Endothelial cell of umbilical vein (primary cell): ENCODE data around the gene DENND4B. TPM values are rescaled to one million over a fixed set of nuclear protein-coding genes. Genes with fewer than 3 reads are reported as not detected.

ENCODE experiments used
- BruUV-seq: library from RNA; stranded (reverse); fragments of 400-500 nt; replicated peaks from 2 replicates; lab custom pipeline; 2021; lab: Mats Ljungman, UMichigan
- CTCF ChIA-PET: fragments of 300-600, 350-600 bp; sonication (Branson Sonifier 250); formaldehyde crosslinking; loops from one replicate; lab custom pipeline; 2021; ENCODE audit warnings: antibody characterized with exemption, inconsistent platforms; lab: Charles Lee
- POLR2A ChIA-PET: fragments of 300-600, 350-600 bp; sonication (Branson Sonifier 250); formaldehyde crosslinking; loops from one replicate; lab custom pipeline; 2021; ENCODE audit warnings: antibody characterized with exemption, inconsistent platforms; lab: Charles Lee
- DNase-seq: peaks from one replicate; pipeline ENCODE4 v3.0.0-alpha.2; 2011; ENCODE audit warnings: low read depth, low spot score
- FAIRE-seq: peaks from 2 replicates; lab custom pipeline; 2011; peaks lifted over from hg19 to GRCh38; lab: Jason Lieb, UNC
- H2AFZ ChIP-seq: 2 replicates; pipeline ENCODE4 v1.6.0; 2012; ENCODE audit warnings: low read depth, low read length, control low read depth, inconsistent platforms
- H3K27ac ChIP-seq: 2 replicates; pipeline ENCODE4 v1.5.1; 2011; ENCODE audit warnings: low read depth, mild to moderate bottlenecking, control low read depth, low read length, moderate library complexity; ENCODE audit not compliant: insufficient read depth
- H3K27me3 ChIP-seq, 2 experiments: 2 replicates each; pipeline versions ENCODE4 v1.6.0 to v1.6.1; 2011; ENCODE audit warnings: low read length in 2 of 2, mixed read lengths in 1 of 2; ENCODE audit not compliant: control insufficient read depth in 2 of 2, insufficient read depth in 2 of 2
- H3K36me3 ChIP-seq, 2 experiments: 2 replicates in 1 of 2; 3 replicates in 1 of 2; pipeline ENCODE4 v1.5.1; 2011; ENCODE audit warnings: low read length in 2 of 2, mild to moderate bottlenecking in 1 of 2, moderate library complexity in 1 of 2; ENCODE audit not compliant: control insufficient read depth in 2 of 2, insufficient read depth in 2 of 2; ENCODE audit errors: extremely low read depth in 1 of 2
- H3K4me1 ChIP-seq: 3 replicates; pipeline ENCODE4 v1.5.1; 2011; ENCODE audit warnings: mild to moderate bottlenecking, low read length; ENCODE audit not compliant: control insufficient read depth, insufficient read depth; ENCODE audit errors: extremely low read depth
- H3K4me2 ChIP-seq: 2 replicates; pipeline ENCODE4 v1.6.1; 2011; ENCODE audit warnings: low read length, control low read depth, mixed read lengths; ENCODE audit not compliant: insufficient read depth
- H3K4me3 ChIP-seq, 3 experiments: fragments of 200-600 bp in 1 of 3; sonication (generic), shearing (Covaris generic) in 1 of 3; replicated peaks in 1 of 3; 2 replicates each; pipeline ENCODE4 v1.5.1; 2011 to 2016; ENCODE audit warnings: control low read depth in 3 of 3, low read length in 3 of 3, mild to moderate bottlenecking in 2 of 3, inconsistent platforms in 1 of 3, low read depth in 1 of 3, moderate library complexity in 1 of 3; ENCODE audit not compliant: insufficient read depth in 1 of 3
- H3K79me2 ChIP-seq: 2 replicates; pipeline ENCODE4 v1.6.0; 2012; ENCODE audit warnings: low read length, inconsistent platforms; ENCODE audit not compliant: control insufficient read depth, insufficient read depth
- H3K9ac ChIP-seq: replicated peaks from 2 replicates; pipeline ENCODE3; 2011; ENCODE audit warnings: low read length, control low read depth; ENCODE audit not compliant: insufficient read depth; ENCODE audit errors: extremely low read depth
- H3K9me1 ChIP-seq: replicated peaks from 3 replicates; pipeline ENCODE4 v1.6.0; 2011; ENCODE audit warnings: mild to moderate bottlenecking, low read length; ENCODE audit not compliant: control insufficient read depth, insufficient read depth; ENCODE audit errors: extremely low read depth
- H3K9me3 ChIP-seq: replicated peaks from 2 replicates; pipeline ENCODE4 v1.5.1; 2012; ENCODE audit warnings: low read length, inconsistent platforms; ENCODE audit not compliant: control insufficient read depth, insufficient read depth
- H4K20me1 ChIP-seq: replicated peaks from 2 replicates; pipeline ENCODE3; 2011; ENCODE audit warnings: mild to moderate bottlenecking, low read length; ENCODE audit not compliant: control insufficient read depth, insufficient read depth; ENCODE audit errors: extremely low read depth
- EZH2 ChIP-seq: IDR thresholded peaks from 2 replicates; pipeline ENCODE4 v1.6.1; 2012; ENCODE audit warnings: borderline replicate concordance, low read depth, mild to moderate bottlenecking, moderate library complexity, low read length, inconsistent platforms; ENCODE audit not compliant: severe bottlenecking
- FOS ChIP-seq: IDR thresholded peaks from 2 replicates; pipeline ENCODE4 v1.6.1; 2011; ENCODE audit warnings: mild to moderate bottlenecking, low read length, moderate library complexity, borderline replicate concordance; ENCODE audit not compliant: insufficient read depth
- GATA2 ChIP-seq: IDR thresholded peaks from 2 replicates; pipeline ENCODE4 v1.7.0; 2011; ENCODE audit warnings: low read depth, mild to moderate bottlenecking, moderate library complexity, mixed read lengths, low read length; ENCODE audit not compliant: insufficient read length, insufficient read depth
- JUN ChIP-seq: IDR thresholded peaks from 2 replicates; pipeline ENCODE4 v1.6.1; 2011; ENCODE audit warnings: borderline replicate concordance, low read depth; ENCODE audit not compliant: insufficient read length, insufficient read depth
- MYC ChIP-seq: IDR thresholded peaks from one replicate; pipeline ENCODE4 v1.6.1; 2011; ENCODE audit warnings: mild to moderate bottlenecking, low read depth, low read length
- POLR2A ChIP-seq: IDR thresholded peaks from 2 replicates; pipeline ENCODE4 v1.6.1; 2012; ENCODE audit warnings: low read depth, mild to moderate bottlenecking, control low read depth, low read length
- POLR2AphosphoS5 ChIP-seq: IDR thresholded peaks from 2 replicates; pipeline ENCODE4 v1.6.1; 2012; ENCODE audit warnings: low read depth, mild to moderate bottlenecking, control low read depth, low read length, moderate library complexity; ENCODE audit not compliant: insufficient read depth
- dilution Hi-C: fragments of 300-500 bp; cut with MboI; formaldehyde crosslinking; loops from one replicate; pipeline ENCODE4 v1.15.0; 2019; ENCODE audit warnings: low sequenced_read_pairs; ENCODE audit not compliant: extremely low pct_ligation_motif_present
- intact Hi-C: fragments of 100-400 bp; cut with micrococcal nuclease; formaldehyde crosslinking; loops from one replicate; pipeline ENCODE4 v1.10.0; 2022
- polyA plus RNA-seq, 4 experiments: library from polyadenylated mRNA; depleted of rRNA in 3 of 4; stranded (reverse) in 3 of 4; unstranded in 1 of 4; fragments of >200 nt; gene quantifications; 2 replicates each; pipeline versions ENCODE4 v1.2.1 to v1.2.3, GENCODE V29; 2011 to 2012; ENCODE audit warnings: missing spikeins in 1 of 4
- total RNA-seq: library from RNA; stranded (reverse); gene quantifications from 2 replicates; pipeline ENCODE4 v1.2.3, GENCODE V29; 2021
- TF ChIP-seq, protein P1 (sequence below), 2 donors: IDR thresholded peaks; 1 replicate in 1 of 2; 2 replicates in 1 of 2; pipeline ENCODE4 v1.5.1; 2011; ENCODE audit warnings: low read length in 2 of 2, mild to moderate bottlenecking in 2 of 2, moderate library complexity in 2 of 2, control low read depth in 1 of 2, inconsistent platforms in 1 of 2, low read depth in 1 of 2; ENCODE audit not compliant: insufficient read depth in 1 of 2; ENCODE audit errors: extremely low read depth in 1 of 2
- TF ChIP-seq, protein P2 (sequence below): IDR thresholded peaks from 2 replicates; pipeline ENCODE4 v1.6.1; 2011; ENCODE audit not compliant: insufficient read depth, insufficient read length

The DENND4B gene
- total and polyA plus RNA-seq, 2 donors (not counting 3 experiments of a cell fraction or from before 2014, with no cell fraction given) = 35.6 to 57.8 TPM

DNA sequence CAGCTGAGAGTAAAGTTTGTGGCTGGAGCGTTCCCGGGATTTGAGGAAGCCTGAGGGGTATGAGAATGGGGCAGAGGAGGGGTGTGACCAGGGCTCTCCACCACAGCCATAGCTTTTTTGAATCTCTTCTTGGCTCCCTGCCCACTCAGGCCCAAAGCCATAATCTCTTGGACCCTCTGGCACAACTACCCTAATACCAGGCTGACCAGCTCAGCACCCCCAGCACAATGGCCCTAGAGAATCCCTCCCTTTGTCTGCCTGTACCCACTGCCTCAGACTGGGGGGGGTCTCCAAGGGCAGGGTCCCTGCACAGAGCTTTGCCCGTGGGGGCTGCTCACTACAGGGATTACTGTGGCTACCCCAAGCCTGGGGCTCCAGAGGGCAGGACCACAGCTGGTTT lies 7.5 kb downstream of the DENND4B start:
- peaks cover 5 to 53% of the 10 kb centered on the region in 2 experiments for H3K36me3 ChIP-seq
- ChIA-PET CTCF (interaction anchor here (1.9 to 2.8 kb wide), 2 partner anchors 10 to 118 kb away, joined by 5 to 15 read pairs; no protein-coding TSS in a partner anchor), POLR2A (interaction anchor here (1.1 to 1.2 kb wide), 2 partner anchors 16 to 51 kb away, joined by 3 to 4 read pairs; partner anchors contain the start of genes GATAD2B and RPS27)

More for the DNA sequence above, 7.5 kb downstream of the DENND4B start:
- Histone ChIP-seq H2AFZ (no peak overlapping the region), H3K27ac (no peak overlapping the region), H3K9me1 (no peaks in the 10 kb centered on the region), H3K27me3 (no peaks in the 10 kb centered on the region), H3K4me2 (no peak overlapping the region), H3K4me1 (no peaks in the 10 kb centered on the region), H3K9me3 (no peaks in the 10 kb centered on the region), H3K79me2 (no peaks in the 10 kb centered on the region), H3K4me3 (no peak overlapping the region), H3K9ac (no peak overlapping the region), H4K20me1 (no peaks in the 10 kb centered on the region)
- dilution Hi-C loops (no loop called here), intact Hi-C loops (no loop called here)
- DNase-seq (no peak), FAIRE-seq (no peak)
- no TSS peak for BruUV-seq
- TF ChIP-seq POLR2A (no peak), FOS (no peak), GATA2 (no peak), EZH2 (no peak), JUN (no peak), POLR2AphosphoS5 (no peak), MYC (no peak)
- TF ChIP-seq, protein P1, sequence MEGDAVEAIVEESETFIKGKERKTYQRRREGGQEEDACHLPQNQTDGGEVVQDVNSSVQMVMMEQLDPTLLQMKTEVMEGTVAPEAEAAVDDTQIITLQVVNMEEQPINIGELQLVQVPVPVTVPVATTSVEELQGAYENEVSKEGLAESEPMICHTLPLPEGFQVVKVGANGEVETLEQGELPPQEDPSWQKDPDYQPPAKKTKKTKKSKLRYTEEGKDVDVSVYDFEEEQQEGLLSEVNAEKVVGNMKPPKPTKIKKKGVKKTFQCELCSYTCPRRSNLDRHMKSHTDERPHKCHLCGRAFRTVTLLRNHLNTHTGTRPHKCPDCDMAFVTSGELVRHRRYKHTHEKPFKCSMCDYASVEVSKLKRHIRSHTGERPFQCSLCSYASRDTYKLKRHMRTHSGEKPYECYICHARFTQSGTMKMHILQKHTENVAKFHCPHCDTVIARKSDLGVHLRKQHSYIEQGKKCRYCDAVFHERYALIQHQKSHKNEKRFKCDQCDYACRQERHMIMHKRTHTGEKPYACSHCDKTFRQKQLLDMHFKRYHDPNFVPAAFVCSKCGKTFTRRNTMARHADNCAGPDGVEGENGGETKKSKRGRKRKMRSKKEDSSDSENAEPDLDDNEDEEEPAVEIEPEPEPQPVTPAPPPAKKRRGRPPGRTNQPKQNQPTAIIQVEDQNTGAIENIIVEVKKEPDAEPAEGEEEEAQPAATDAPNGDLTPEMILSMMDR (IDR thresholded peaks at IDR 0.05; ENCODE audit: extremely low read depth in 1 of 2, insufficient read depth in 1 of 2, low read depth in 1 of 2, low read length in 2 of 2) = no peak
- TF ChIP-seq, protein P2, sequence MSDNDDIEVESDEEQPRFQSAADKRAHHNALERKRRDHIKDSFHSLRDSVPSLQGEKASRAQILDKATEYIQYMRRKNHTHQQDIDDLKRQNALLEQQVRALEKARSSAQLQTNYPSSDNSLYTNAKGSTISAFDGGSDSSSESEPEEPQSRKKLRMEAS = no peak
